WERI-Rb-1 (cell line): Measurements from ENCODE around the gene POLR1G.
A peak's percentile ranks its signal among the peaks of the same experiment; 100 is the strongest.

Experiments
- DNase-seq: peaks from one replicate; pipeline ENCODE4 v3.0.0-alpha.2; 2020
- H3K27ac ChIP-seq: fragments of 250-450 bp; sonication (Bioruptor Pico); 2 replicates; pipeline ENCODE4 v1.5.1; 2020; ENCODE audit warnings: mild to moderate bottlenecking, moderate library complexity
- H3K27me3 ChIP-seq: fragments of 250-450 bp; sonication (Bioruptor Pico); 2 replicates; pipeline ENCODE4 v1.5.1; 2021; ENCODE audit warnings: mild to moderate bottlenecking, low read depth, moderate library complexity; ENCODE audit not compliant: insufficient read depth, severe bottlenecking
- H3K36me3 ChIP-seq: fragments of 250-450 bp; sonication (Bioruptor Pico); 2 replicates; pipeline ENCODE4 v1.5.1; 2020; ENCODE audit warnings: mild to moderate bottlenecking, moderate library complexity
- H3K4me3 ChIP-seq: 2 replicates; pipeline ENCODE4 v1.5.1; 2011; ENCODE audit warnings: low read depth, mild to moderate bottlenecking, control low read depth, low read length
- H3K9me3 ChIP-seq: fragments of 250-450 bp; sonication (Bioruptor Pico); 2 replicates; pipeline ENCODE4 v1.5.1; 2021; ENCODE audit warnings: mild to moderate bottlenecking, moderate library complexity; ENCODE audit not compliant: severe bottlenecking
- CTCF ChIP-seq: IDR thresholded peaks from 2 replicates; pipeline ENCODE4 v1.5.1; 2011; ENCODE audit warnings: low read depth, mild to moderate bottlenecking, control low read depth, inconsistent platforms, low read length

POLR1G gene

GRCh38 chr19:45402298-45403061, 4.0 kb upstream of the POLR1G start:
- H3K27ac ChIP-seq, result no peak overlapping the region; the same call in 1 of the 2 replicates
- H3K27me3 ChIP-seq, result no peaks in the 10 kb centered on the region
- DNase-seq, result no peak
- H3K36me3 ChIP-seq, result 0 out of 2 replicates have a peak, but pooled peaks cover 3% of the 10 kb centered on the region
- TF ChIP-seq CTCF, result no peak
- H3K4me3 ChIP-seq, result no peak overlapping the region
- H3K9me3 ChIP-seq, result no peaks in the 10 kb centered on the region

- peak overlapping the region; percentile 95 for H3K4me3 ChIP-seq
- DNase-seq, result no peak
- no peak for TF ChIP-seq CTCF
- H3K27me3 ChIP-seq, result no peaks in the 10 kb centered on the region
- H3K27ac ChIP-seq, result peak overlapping the region; percentile 67
- H3K36me3 ChIP-seq, result no peaks in the 10 kb centered on the region
- H3K9me3 ChIP-seq, result no peaks in the 10 kb centered on the region
Measured at GRCh38 chr19:45403272-45403671, 3.2 kb upstream of the POLR1G start.

GRCh38 chr19:45403781-45404556, 2.5 kb upstream of the POLR1G start:
- Histone ChIP-seq H3K36me3 (no peaks in the 10 kb centered on the region), H3K9me3 (no peaks in the 10 kb centered on the region), H3K4me3 (peak overlapping the region; percentile 95), H3K27me3 (no peaks in the 10 kb centered on the region), H3K27ac (peak overlapping the region; percentile 67)
- peak; percentile 81 for DNase-seq
- TF ChIP-seq CTCF, result peak; percentile 70

GRCh38 chr19:45404557-45405434, 1.6 kb upstream of the POLR1G start, which contains the start of gene PPP1R13L:
Gene PPP1R13L (minus strand): TSS chr19:45405069. CDS start chr19:45398318, 6,751 bp downstream.
- Histone ChIP-seq H3K27me3 (no peaks in the 10 kb centered on the region), H3K9me3 (no peaks in the 10 kb centered on the region), H3K36me3 (no peaks in the 10 kb centered on the region), H3K4me3 (peak within 1 kb of the TSS; percentile 95), H3K27ac (peak within 1 kb of the TSS; percentile 100)
- peak; percentile 93 for DNase-seq
- no peak for TF ChIP-seq CTCF

GRCh38 chr19:45405435-45406225, 814 bp upstream of the POLR1G start:
- no peaks in the 10 kb centered on the region for H3K27me3 ChIP-seq
- H3K36me3 ChIP-seq, result peaks cover 2% of the 10 kb centered on the region; the same call in 1 of the 2 replicates
- peak overlapping the region; percentile 100 for H3K27ac ChIP-seq
- DNase-seq, result peak; percentile 87
- H3K9me3 ChIP-seq, result no peaks in the 10 kb centered on the region
- H3K4me3 ChIP-seq, result peak overlapping the region; percentile 95
- TF ChIP-seq CTCF, result no peak
